Natural killer cell (primary cell): Measurements from ENCODE around the gene TPD52L2. TPM values are rescaled to one million over a fixed set of nuclear protein-coding genes. Genes with fewer than 3 reads are reported as not detected.

Experiments
- ATAC-seq, 3 donors: fragments of 150-1000 bp in 2 of 3; fragments of 200-7000 bp in 1 of 3; cut with Tn5 transposase; 1 replicate in 1 of 3; 2 replicates in 2 of 3; pipeline ENCODE4 v1.10.0; 2021; ENCODE audit warnings: mild to moderate bottlenecking in 2 of 3, moderate library complexity in 2 of 3
- DNase-seq, 2 donors: peaks; one replicate each; pipeline versions ENCODE4 v3.0.0 to v3.0.0-alpha.2; 2013 to 2021; ENCODE audit warnings: mixed read lengths in 1 of 2
- H3K27ac ChIP-seq: one replicate; pipeline ENCODE4 v1.5.1; 2013; ENCODE audit warnings: mild to moderate bottlenecking, low read length
- H3K27me3 ChIP-seq: one replicate; pipeline ENCODE4 v1.6.1; 2013; ENCODE audit warnings: low read length; ENCODE audit not compliant: control insufficient read depth, insufficient read depth
- H3K36me3 ChIP-seq: one replicate; pipeline ENCODE4 v1.6.1; 2013; ENCODE audit warnings: low read length; ENCODE audit not compliant: control insufficient read depth, insufficient read depth
- H3K4me1 ChIP-seq: one replicate; pipeline ENCODE4 v1.6.1; 2013; ENCODE audit warnings: low read length; ENCODE audit not compliant: control insufficient read depth, insufficient read depth
- H3K4me3 ChIP-seq: one replicate; pipeline ENCODE4 v1.5.1; 2013; ENCODE audit warnings: low read length
- H3K9me3 ChIP-seq: one replicate; pipeline ENCODE4 v1.6.1; 2013; ENCODE audit warnings: low read length; ENCODE audit not compliant: control insufficient read depth, insufficient read depth
- H3K27ac Mint-ChIP-seq, 2 donors: one replicate each; pipeline ENCODE4 v1.8.0; 2022; ENCODE audit warnings: mild to moderate bottlenecking in 2 of 2, mixed read lengths in 2 of 2, moderate library complexity in 1 of 2
- H3K27me3 Mint-ChIP-seq, 2 donors: one replicate each; pipeline ENCODE4 v1.8.0; 2022; ENCODE audit warnings: low read depth in 2 of 2, mixed read lengths in 2 of 2
- H3K36me3 Mint-ChIP-seq: one replicate; pipeline ENCODE4 v1.8.0; 2022; ENCODE audit warnings: mixed read lengths
- H3K4me1 Mint-ChIP-seq, 2 donors: one replicate each; pipeline ENCODE4 v1.8.0; 2022; ENCODE audit warnings: mixed read lengths in 2 of 2
- H3K4me3 Mint-ChIP-seq: one replicate; pipeline ENCODE4 v1.8.0; 2022; ENCODE audit warnings: mild to moderate bottlenecking, moderate library complexity, mixed read lengths
- H3K9me3 Mint-ChIP-seq, 2 donors: one replicate each; pipeline ENCODE4 v1.8.0; 2022; ENCODE audit warnings: mixed read lengths in 2 of 2
- CTCF ChIP-seq: fragments of 200-600 bp; IDR thresholded peaks from one replicate; pipeline ENCODE4 v1.8.0; 2022; ENCODE audit warnings: antibody characterized with exemption
- WGBS: methylation state at CpG from one replicate; pipeline ENCODE4 v1.1.7; 2013; ENCODE audit warnings: missing lambda C conversion rate; ENCODE audit not compliant: insufficient coverage; 5-methylcytosine and 5-hydroxymethylcytosine counted together
- intact Hi-C: fragments of 100-400 bp; cut with micrococcal nuclease; formaldehyde crosslinking; loops from one replicate; pipeline ENCODE4 v1.14.2; 2022
- total RNA-seq, 4 donors: library from RNA; stranded (reverse); fragments of 120-200 nt in 1 of 4; gene quantifications; one replicate each; pipeline versions ENCODE4 v1.2.3 to v1.2.4, GENCODE V29; 2013 to 2022

Gene TPD52L2
- total RNA-seq, 3 donors from 2014 or later (not counting 1 experiment from before 2014, with no cell fraction given), result 36.8 to 47.2 (median 45.1) TPM

- H3K36me3 Mint-ChIP-seq, result no peaks in the 10 kb centered on the region
- 96% methylated on average over 9 of the region's 9 CpGs for WGBS
These were observed 70.4 kb downstream of the TPD52L2 start for GRCh38 chr20:63935447-63935846.

GRCh38 chr20:63937596-63937995 is 72.5 kb downstream of the TPD52L2 start:
- peaks cover 21% of the 10 kb centered on the region for H3K4me1 ChIP-seq
- ATAC-seq (no peak), DNase-seq (no peak)
- H3K36me3 ChIP-seq, result peaks cover 37% of the 10 kb centered on the region
- H3K9me3 ChIP-seq, result no peaks in the 10 kb centered on the region
- Mint-ChIP-seq H3K36me3 (no peaks in the 10 kb centered on the region), H3K4me1 (peaks cover 14 to 16% of the 10 kb centered on the region in 2 donors), H3K27ac (peak overlapping the region in 1 of 2 donors; percentile 46), H3K27me3 (no peaks in the 10 kb centered on the region), H3K4me3 (no peak overlapping the region), H3K9me3 (no peaks in the 10 kb centered on the region)
- intact Hi-C loops, result no loop called here
- no peak overlapping the region for H3K4me3 ChIP-seq
- 87% methylated on average over 14 of the region's 14 CpGs for WGBS
- no peak overlapping the region for H3K27ac ChIP-seq
- no peak for TF ChIP-seq CTCF
- no peaks in the 10 kb centered on the region for H3K27me3 ChIP-seq

More at GRCh38 chr20:63935447-63935846, 70.4 kb downstream of the TPD52L2 start:
- peaks cover 3% of the 10 kb centered on the region for H3K4me1 ChIP-seq
- H3K27ac Mint-ChIP-seq, result no peak overlapping the region
- intact Hi-C loops, result no loop called here
- no peaks in the 10 kb centered on the region for H3K9me3 Mint-ChIP-seq
- no peak overlapping the region for H3K4me3 ChIP-seq
- DNase-seq, result no peak
- TF ChIP-seq CTCF, result no peak
- H3K4me1 Mint-ChIP-seq, result peaks cover 0 to 7% of the 10 kb centered on the region in 2 donors
- ATAC-seq, result no peak
- H3K27me3 ChIP-seq, result no peaks in the 10 kb centered on the region
- no peak overlapping the region for H3K27ac ChIP-seq
- no peak overlapping the region for H3K4me3 Mint-ChIP-seq
- no peaks in the 10 kb centered on the region for H3K27me3 Mint-ChIP-seq
- peaks cover 52% of the 10 kb centered on the region for H3K36me3 ChIP-seq
- no peaks in the 10 kb centered on the region for H3K9me3 ChIP-seq

GRCh38 chr20:63939061-63939935 is 74.2 kb downstream of the TPD52L2 start:
- H3K9me3 ChIP-seq, result no peaks in the 10 kb centered on the region
- intact Hi-C loops, result no loop called here
- H3K4me1 ChIP-seq, result peaks cover 32% of the 10 kb centered on the region
- Mint-ChIP-seq H3K9me3 (no peaks in the 10 kb centered on the region), H3K4me1 (peaks cover 12 to 16% of the 10 kb centered on the region in 2 donors), H3K27ac (no peak overlapping the region), H3K27me3 (no peaks in the 10 kb centered on the region), H3K4me3 (no peak overlapping the region), H3K36me3 (no peaks in the 10 kb centered on the region)
- 74% methylated on average over 28 of the region's 33 CpGs for WGBS
- H3K27me3 ChIP-seq, result no peaks in the 10 kb centered on the region
- TF ChIP-seq CTCF, result no peak
- H3K27ac ChIP-seq, result no peak overlapping the region
- no peak overlapping the region for H3K4me3 ChIP-seq
- ATAC-seq (no peak), DNase-seq (no peak)
- H3K36me3 ChIP-seq, result peaks cover 43% of the 10 kb centered on the region
